Osteocyte (in vitro differentiated cells): ENCODE results near the gene ZNF277. TPM values are rescaled to one million over a fixed set of nuclear protein-coding genes. Genes with fewer than 3 reads are reported as not detected.

Source experiments
- DNase-seq: peaks from one replicate; pipeline ENCODE4 v3.0.0; 2021; ENCODE audit warnings: mixed read lengths; ENCODE audit not compliant: unreplicated experiment; ENCODE audit errors: extremely low spot score
- H3K27ac Mint-ChIP-seq: one replicate; pipeline ENCODE4 v1.8.0; 2021; ENCODE audit warnings: mild to moderate bottlenecking, mixed read lengths; ENCODE audit not compliant: unreplicated experiment
- H3K27me3 Mint-ChIP-seq: one replicate; pipeline ENCODE4 v1.8.0; 2021; ENCODE audit warnings: mixed read lengths; ENCODE audit not compliant: unreplicated experiment
- H3K36me3 Mint-ChIP-seq: one replicate; pipeline ENCODE4 v1.8.0; 2021; ENCODE audit warnings: mixed read lengths; ENCODE audit not compliant: unreplicated experiment
- H3K4me1 Mint-ChIP-seq: one replicate; pipeline ENCODE4 v1.8.0; 2021; ENCODE audit warnings: mixed read lengths; ENCODE audit not compliant: unreplicated experiment
- H3K4me3 Mint-ChIP-seq: one replicate; pipeline ENCODE4 v1.8.0; 2021; ENCODE audit warnings: mild to moderate bottlenecking, moderate library complexity, mixed read lengths; ENCODE audit not compliant: unreplicated experiment
- H3K9me3 Mint-ChIP-seq: one replicate; pipeline ENCODE4 v1.8.0; 2021; ENCODE audit warnings: mixed read lengths; ENCODE audit not compliant: unreplicated experiment
- CTCF ChIP-seq: fragments of 200-600 bp; sonication (generic); IDR thresholded peaks from 2 replicates; pipeline ENCODE4 v1.5.0; 2021; ENCODE audit warnings: antibody characterized with exemption, mild to moderate bottlenecking, moderate library complexity
- total RNA-seq: library from RNA; stranded (reverse); gene quantifications from 2 replicates; pipeline ENCODE4 v1.2.1, GENCODE V29; 2021

Gene ZNF277
- total RNA-seq, 1 donor from 2014 or later: 28.1 TPM

- no peaks in the 10 kb centered on the region for H3K9me3 Mint-ChIP-seq
- H3K4me1 Mint-ChIP-seq: peaks cover 6% of the 10 kb centered on the region
- DNase-seq: no peak
- H3K36me3 Mint-ChIP-seq: peaks cover 4% of the 10 kb centered on the region
- H3K4me3 Mint-ChIP-seq: no peak overlapping the region
- no peak overlapping the region for H3K27ac Mint-ChIP-seq
- no peaks in the 10 kb centered on the region for H3K27me3 Mint-ChIP-seq
- no peak for TF ChIP-seq CTCF
Measured at GRCh38 chr7:112233048-112233697, 26.7 kb downstream of the ZNF277 start.

- peaks cover 10% of the 10 kb centered on the region for H3K4me1 Mint-ChIP-seq
- H3K4me3 Mint-ChIP-seq: no peak overlapping the region
- no peak for TF ChIP-seq CTCF
- H3K9me3 Mint-ChIP-seq: peaks cover 3% of the 10 kb centered on the region
- no peak overlapping the region for H3K27ac Mint-ChIP-seq
- H3K36me3 Mint-ChIP-seq: peaks cover 4% of the 10 kb centered on the region
- no peaks in the 10 kb centered on the region for H3K27me3 Mint-ChIP-seq
- DNase-seq: no peak
Measured at GRCh38 chr7:112234147-112234546, 27.7 kb downstream of the ZNF277 start.

GRCh38 chr7:112236597-112236996 is 30.1 kb downstream of the ZNF277 start:
- H3K36me3 Mint-ChIP-seq: peaks cover 5% of the 10 kb centered on the region
- H3K4me1 Mint-ChIP-seq: peaks cover 7% of the 10 kb centered on the region
- H3K9me3 Mint-ChIP-seq: peaks cover 23% of the 10 kb centered on the region
- no peaks in the 10 kb centered on the region for H3K27me3 Mint-ChIP-seq
- no peak overlapping the region for H3K4me3 Mint-ChIP-seq
- no peak for DNase-seq
- no peak overlapping the region for H3K27ac Mint-ChIP-seq
- TF ChIP-seq CTCF: no peak

- H3K4me3 Mint-ChIP-seq: no peak overlapping the region
- H3K27ac Mint-ChIP-seq: no peak overlapping the region
- peaks cover 5% of the 10 kb centered on the region for H3K36me3 Mint-ChIP-seq
- peaks cover 28% of the 10 kb centered on the region for H3K9me3 Mint-ChIP-seq
- no peak for TF ChIP-seq CTCF
- DNase-seq: no peak
- H3K4me1 Mint-ChIP-seq: peaks cover 6% of the 10 kb centered on the region
- no peaks in the 10 kb centered on the region for H3K27me3 Mint-ChIP-seq
Measured at GRCh38 chr7:112238330-112238729, 31.8 kb downstream of the ZNF277 start.

GRCh38 chr7:112238852-112239610 is 32.5 kb downstream of the ZNF277 start:
- H3K36me3 Mint-ChIP-seq: peaks cover 3% of the 10 kb centered on the region
- no peak for TF ChIP-seq CTCF
- peaks cover 30% of the 10 kb centered on the region for H3K9me3 Mint-ChIP-seq
- peaks cover 6% of the 10 kb centered on the region for H3K4me1 Mint-ChIP-seq
- DNase-seq: no peak
- no peak overlapping the region for H3K4me3 Mint-ChIP-seq
- no peaks in the 10 kb centered on the region for H3K27me3 Mint-ChIP-seq
- no peak overlapping the region for H3K27ac Mint-ChIP-seq
